ENCODE measurements around the gene GJB1.

The GJB1 gene

GRCh38 chrX:71221145-71221544, 1.9 kb upstream of the GJB1 start:
- Histone ChIP-seq H4K20me1 (no peaks in the 10 kb centered on the region; a peak in 2 of 22 replicates), H3K36me3 (no peaks in the 10 kb centered on the region), H3K27me3 (peaks cover 26 to 56% (median 41%) of the 10 kb centered on the region in 11 experiments), H3K4me1 (peaks cover 0 to 17% (median 12%) of the 10 kb centered on the region in 10 experiments; a peak in 13 of 20 replicates), H3K9ac (no peak overlapping the region), H3K4me2 (no peak overlapping the region), H3K9me3 (replicated peaks in 1 of 11) (no peaks in the 10 kb centered on the region), H3K4me3 (no peak overlapping the region), H3K27ac (no peak overlapping the region)
- TF ChIP-seq Cebpa-rat (IDR thresholded peaks at IDR 0.05), result no peak

- Histone ChIP-seq H3K4me3 (no peak overlapping the region), H3K27ac (no peak overlapping the region), H3K36me3 (no peaks in the 10 kb centered on the region), H4K20me1 (no peaks in the 10 kb centered on the region; a peak in 1 of 22 replicates), H3K9ac (no peak overlapping the region), H3K9me3 (replicated peaks in 1 of 11) (peaks cover 0 to under 1% (median 0%) of the 10 kb centered on the region in 11 experiments; a peak in 1 of 22 replicates), H3K4me2 (no peak overlapping the region), H3K27me3 (peaks cover 10 to 53% (median 39%) of the 10 kb centered on the region in 11 experiments; a peak in 18 of 22 replicates), H3K4me1 (peaks cover 0 to 23% (median 12%) of the 10 kb centered on the region in 10 experiments; a peak in 13 of 20 replicates)
- no peak for TF ChIP-seq Cebpa-rat (IDR thresholded peaks at IDR 0.05)
These were observed 1.2 kb downstream of the GJB1 start for GRCh38 chrX:71224098-71224708.

GRCh38 chrX:71225009-71225408, 2.0 kb downstream of the GJB1 start:
- no peaks in the 10 kb centered on the region; a peak in 1 of 22 replicates for H4K20me1 ChIP-seq
- peaks cover 0 to 4% (median 0%) of the 10 kb centered on the region in 11 experiments; a peak in 1 of 22 replicates for H3K9me3 ChIP-seq (replicated peaks in 1 of 11)
- no peak for TF ChIP-seq Cebpa-rat (IDR thresholded peaks at IDR 0.05)
- peak overlapping the region in 9 of 11 experiments; percentile 1 to 47 (median 26); a peak in 14 of 22 replicates for H3K27ac ChIP-seq
- H3K4me2 ChIP-seq, result peak overlapping the region in 9 of 11 experiments; percentile 6 to 58 (median 41); a peak in 9 of 22 replicates
- H3K4me3 ChIP-seq, result no peak overlapping the region
- peak overlapping the region in 4 of 11 experiments; percentile 10 to 48 (median 34); a peak in 3 of 22 replicates for H3K9ac ChIP-seq
- peaks cover 0 to 23% (median 12%) of the 10 kb centered on the region in 10 experiments; a peak in 13 of 20 replicates for H3K4me1 ChIP-seq
- H3K36me3 ChIP-seq, result no peaks in the 10 kb centered on the region
- peaks cover 10 to 55% (median 43%) of the 10 kb centered on the region in 11 experiments; a peak in 18 of 22 replicates for H3K27me3 ChIP-seq

- no peaks in the 10 kb centered on the region for H3K36me3 ChIP-seq
- peaks cover 10 to 53% (median 40%) of the 10 kb centered on the region in 11 experiments; a peak in 18 of 22 replicates for H3K27me3 ChIP-seq
- peaks cover 0 to 23% (median 14%) of the 10 kb centered on the region in 10 experiments; a peak in 13 of 20 replicates for H3K4me1 ChIP-seq
- peak overlapping the region in 9 of 11 experiments; percentile 1 to 47 (median 26); a peak in 7 of 22 replicates for H3K27ac ChIP-seq
- H3K9me3 ChIP-seq (replicated peaks in 1 of 11), result peaks cover 0 to 4% (median 0%) of the 10 kb centered on the region in 11 experiments; a peak in 1 of 22 replicates
- no peaks in the 10 kb centered on the region for H4K20me1 ChIP-seq
- TF ChIP-seq Cebpa-rat (IDR thresholded peaks at IDR 0.05), result no peak
- peak overlapping the region in 9 of 11 experiments; percentile 14 to 58 (median 41); a peak in 13 of 22 replicates for H3K4me2 ChIP-seq
- H3K4me3 ChIP-seq, result no peak overlapping the region
- no peak overlapping the region; a peak in 1 of 22 replicates for H3K9ac ChIP-seq
These were observed 2.7 kb downstream of the GJB1 start for GRCh38 chrX:71225676-71226075.

GRCh38 chrX:71227370-71228062, 4.5 kb downstream of the GJB1 start:
- Histone ChIP-seq H3K4me2 (no peak overlapping the region), H3K4me3 (no peak overlapping the region), H3K4me1 (peaks cover 0 to 23% (median 14%) of the 10 kb centered on the region in 10 experiments; a peak in 13 of 20 replicates), H3K36me3 (no peaks in the 10 kb centered on the region), H3K9ac (no peak overlapping the region), H3K9me3 (replicated peaks in 1 of 11) (peaks cover 0 to 4% (median 0%) of the 10 kb centered on the region in 11 experiments; a peak in 1 of 22 replicates), H3K27me3 (peaks cover 9 to 52% (median 32%) of the 10 kb centered on the region in 11 experiments; a peak in 18 of 22 replicates), H3K27ac (no peak overlapping the region), H4K20me1 (no peaks in the 10 kb centered on the region)
- no peak for TF ChIP-seq Cebpa-rat (IDR thresholded peaks at IDR 0.05)

GRCh38 chrX:71228063-71228642, 5.1 kb downstream of the GJB1 start:
- Histone ChIP-seq H3K36me3 (no peaks in the 10 kb centered on the region), H3K4me1 (peaks cover 0 to 23% (median 14%) of the 10 kb centered on the region in 10 experiments; a peak in 13 of 20 replicates), H3K9me3 (replicated peaks in 1 of 11) (peaks cover 0 to 4% (median 0%) of the 10 kb centered on the region in 11 experiments; a peak in 1 of 22 replicates), H3K4me3 (no peak overlapping the region), H3K9ac (no peak overlapping the region), H3K27ac (no peak overlapping the region), H3K27me3 (peaks cover 7 to 57% (median 32%) of the 10 kb centered on the region in 11 experiments; a peak in 18 of 22 replicates), H4K20me1 (no peaks in the 10 kb centered on the region), H3K4me2 (no peak overlapping the region)
- TF ChIP-seq Cebpa-rat (IDR thresholded peaks at IDR 0.05), result no peak

GRCh38 chrX:71235482-71235881, 12.5 kb downstream of the GJB1 start:
- Histone ChIP-seq H3K27me3 (peaks cover 19 to 53% (median 33%) of the 10 kb centered on the region in 11 experiments), H3K4me3 (no peak overlapping the region), H3K36me3 (peaks cover 5 to 10% (median 8%) of the 10 kb centered on the region in 11 experiments; a peak in 18 of 22 replicates), H3K9ac (no peak overlapping the region), H3K4me2 (no peak overlapping the region), H3K27ac (no peak overlapping the region), H3K4me1 (peaks cover 0 to 1% (median 0%) of the 10 kb centered on the region in 10 experiments; a peak in 1 of 20 replicates), H3K9me3 (replicated peaks in 1 of 11) (no peaks in the 10 kb centered on the region), H4K20me1 (peaks cover 0 to 5% (median 0%) of the 10 kb centered on the region in 11 experiments; a peak in 1 of 22 replicates)
- no peak for TF ChIP-seq Cebpa-rat (IDR thresholded peaks at IDR 0.05)

- peaks cover 18 to 24% (median 22%) of the 10 kb centered on the region in 11 experiments for H3K36me3 ChIP-seq
- H3K4me3 ChIP-seq, result no peak overlapping the region
- peaks cover 32 to 66% (median 45%) of the 10 kb centered on the region in 11 experiments for H3K27me3 ChIP-seq
- no peak overlapping the region for H3K27ac ChIP-seq
- no peak overlapping the region for H3K4me2 ChIP-seq
- TF ChIP-seq Cebpa-rat (IDR thresholded peaks at IDR 0.05), result no peak
- H3K9ac ChIP-seq, result no peak overlapping the region
- H3K4me1 ChIP-seq, result no peaks in the 10 kb centered on the region; a peak in 1 of 20 replicates
- H4K20me1 ChIP-seq, result peaks cover 0 to 7% (median 0%) of the 10 kb centered on the region in 11 experiments; a peak in 2 of 22 replicates
- H3K9me3 ChIP-seq (replicated peaks in 1 of 11), result no peaks in the 10 kb centered on the region
These were observed 13.8 kb downstream of the GJB1 start for GRCh38 chrX:71236836-71237235.
